ENCODE data around the gene DGCR6L.
"Not testable (repeated sequence)": the region's sequence is repeated elsewhere in the genome, so short reads cannot be mapped to it uniquely, and the experiment has no call there.

The DGCR6L gene

GRCh38 chr22:20274374-20274773 is 45.5 kb downstream of the DGCR6L start:
- not testable (repeated sequence) for DNase-seq

DNA sequence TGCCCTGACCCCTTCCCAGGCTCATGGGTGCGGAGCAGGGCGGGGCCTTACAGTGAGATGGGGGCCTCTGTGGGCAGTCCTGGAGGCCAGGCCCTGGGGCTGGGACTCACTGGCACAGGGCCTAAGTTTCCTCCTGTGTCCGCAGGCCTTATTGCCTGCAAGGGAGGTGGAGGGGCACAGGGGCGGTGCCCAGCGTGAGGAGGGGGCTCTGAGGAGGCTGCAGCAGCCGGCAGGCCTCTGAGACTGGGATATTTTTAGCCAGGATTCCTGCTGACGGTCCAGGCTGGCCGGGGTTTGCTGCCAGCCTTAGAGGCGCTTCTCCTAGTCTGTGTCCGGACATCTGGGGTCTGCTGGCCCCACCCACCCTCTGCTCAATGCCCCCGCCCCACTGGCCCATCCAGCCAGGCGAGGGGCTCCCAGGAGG is 46.1 kb downstream of the DGCR6L start:
- DNase-seq: no peak

DNA sequence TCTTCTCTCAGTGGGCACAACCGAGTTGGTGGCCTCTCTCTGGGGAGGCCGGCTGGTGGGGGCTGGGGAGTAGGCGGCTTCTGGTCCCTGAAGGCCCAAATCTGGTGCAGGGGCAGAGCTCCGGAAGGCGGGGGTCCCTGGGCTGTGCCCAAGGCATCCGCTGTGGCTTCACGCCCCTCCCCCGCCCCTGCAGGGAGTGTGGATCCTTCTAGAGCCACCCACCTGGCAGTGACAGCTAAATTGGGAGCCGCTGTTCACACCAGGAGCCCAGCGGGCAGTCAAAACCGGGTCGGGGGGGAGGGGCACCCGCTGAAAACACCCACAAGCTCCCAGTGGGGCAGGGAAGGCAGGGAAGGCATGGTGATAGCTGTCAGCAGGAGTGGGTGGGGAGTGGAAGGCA is 47.2 kb downstream of the DGCR6L start:
- no peak for DNase-seq

- DNase-seq: no peak
Measured at GRCh38 chr22:20272174-20272573, 47.7 kb downstream of the DGCR6L start.

GRCh38 chr22:20271114-20271994 is 48.5 kb downstream of the DGCR6L start:
- DNase-seq: no peak

DNA sequence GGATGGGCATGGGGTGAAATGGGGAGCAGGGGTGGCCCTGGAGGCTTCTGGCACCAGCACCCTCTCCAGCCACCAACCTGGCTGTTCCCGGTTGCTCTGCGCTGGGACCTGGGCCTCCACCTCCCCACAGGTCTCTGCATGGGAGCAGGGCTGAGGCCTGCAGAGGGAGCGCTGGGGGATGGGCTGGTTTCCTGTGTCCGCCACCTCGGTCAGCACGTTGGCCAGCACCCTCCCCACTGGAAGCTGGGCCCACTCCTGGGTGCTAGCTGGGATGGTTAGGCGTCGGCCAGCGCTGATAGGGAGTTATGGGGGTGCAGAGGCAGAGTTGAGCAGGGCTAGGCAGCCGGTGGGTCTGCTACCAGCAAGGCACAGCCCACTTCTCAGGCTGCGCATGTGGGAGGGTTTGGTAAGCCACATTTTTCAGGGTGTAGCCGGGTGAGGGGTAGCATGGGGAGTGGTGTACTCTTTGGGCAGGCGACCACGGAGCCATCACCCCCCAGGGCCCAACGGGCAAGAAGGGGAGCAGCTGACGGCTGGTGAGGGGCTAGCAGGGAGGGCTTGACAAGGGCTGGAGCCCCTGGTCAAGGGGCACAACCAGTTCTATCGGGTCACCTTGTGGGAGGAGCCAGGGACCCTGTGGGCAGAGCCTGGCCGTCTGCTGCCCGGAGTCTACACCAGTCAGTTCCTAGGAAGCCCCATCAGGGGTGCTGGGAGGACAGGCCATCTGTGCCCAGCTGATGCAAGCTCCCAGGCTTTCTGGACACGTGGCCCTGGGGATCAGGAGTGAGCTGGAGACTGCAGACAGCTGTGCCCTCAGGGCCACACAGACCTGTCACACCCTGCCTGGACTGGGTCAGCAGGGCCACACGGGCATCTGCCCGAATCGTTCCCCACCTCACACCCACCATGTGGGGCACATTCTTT is 49.4 kb downstream of the DGCR6L start:
- not testable (repeated sequence) for DNase-seq

- not testable (repeated sequence) for DNase-seq
Measured at GRCh38 chr22:20269673-20270072, 50.2 kb downstream of the DGCR6L start.

- DNase-seq: not testable (repeated sequence)
Measured at GRCh38 chr22:20269201-20269600, 50.7 kb downstream of the DGCR6L start.

GRCh38 chr22:20268279-20269012 is 51.4 kb downstream of the DGCR6L start, which contains the start of gene RTN4R:
RTN4R (minus strand) TSS chr22:20268318; CDS start chr22:20268092, 226 bp downstream.
- no peak for DNase-seq

DNA sequence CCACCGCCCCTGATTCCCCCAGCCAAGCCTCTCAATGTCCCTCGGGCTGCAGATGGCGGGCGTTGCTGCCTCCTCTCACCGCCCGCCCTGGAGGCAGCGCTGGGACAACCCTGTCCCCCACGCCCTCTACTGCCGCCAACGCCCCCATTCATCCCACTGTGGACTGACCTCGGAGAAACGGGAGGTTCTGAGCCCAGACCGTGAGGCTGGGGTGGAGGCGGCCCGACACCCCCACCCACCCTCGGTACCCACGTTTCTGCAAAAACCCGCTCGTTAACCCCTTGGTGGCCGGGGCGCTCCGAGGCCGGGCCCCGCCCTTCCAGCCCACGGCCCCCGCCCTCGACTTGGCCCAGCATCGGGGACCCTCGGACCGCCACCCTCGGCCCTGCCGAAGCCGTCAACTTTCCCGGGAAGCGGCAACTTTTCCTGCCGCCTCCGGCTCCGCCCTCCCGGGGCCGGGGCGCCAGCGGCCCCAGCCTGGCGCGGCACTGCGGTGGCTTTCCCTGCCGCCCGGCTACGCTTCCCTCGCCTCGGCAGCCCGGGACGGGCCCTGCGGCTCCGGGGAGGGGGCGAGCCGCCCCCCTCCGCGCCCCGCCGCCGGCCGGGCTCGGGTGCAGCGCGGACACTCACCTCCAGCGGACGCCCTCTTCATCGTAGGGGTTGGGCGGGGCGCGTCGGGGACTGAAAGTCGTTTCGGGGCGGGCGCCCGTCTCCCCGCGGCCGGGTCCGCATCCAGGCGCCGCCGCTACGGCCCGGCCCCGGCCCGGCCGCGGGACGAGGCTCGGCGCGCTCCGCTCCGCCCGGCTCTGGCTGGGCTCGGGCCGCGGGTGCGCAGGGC is 52.2 kb downstream of the DGCR6L start:
- no peak for DNase-seq

DNA sequence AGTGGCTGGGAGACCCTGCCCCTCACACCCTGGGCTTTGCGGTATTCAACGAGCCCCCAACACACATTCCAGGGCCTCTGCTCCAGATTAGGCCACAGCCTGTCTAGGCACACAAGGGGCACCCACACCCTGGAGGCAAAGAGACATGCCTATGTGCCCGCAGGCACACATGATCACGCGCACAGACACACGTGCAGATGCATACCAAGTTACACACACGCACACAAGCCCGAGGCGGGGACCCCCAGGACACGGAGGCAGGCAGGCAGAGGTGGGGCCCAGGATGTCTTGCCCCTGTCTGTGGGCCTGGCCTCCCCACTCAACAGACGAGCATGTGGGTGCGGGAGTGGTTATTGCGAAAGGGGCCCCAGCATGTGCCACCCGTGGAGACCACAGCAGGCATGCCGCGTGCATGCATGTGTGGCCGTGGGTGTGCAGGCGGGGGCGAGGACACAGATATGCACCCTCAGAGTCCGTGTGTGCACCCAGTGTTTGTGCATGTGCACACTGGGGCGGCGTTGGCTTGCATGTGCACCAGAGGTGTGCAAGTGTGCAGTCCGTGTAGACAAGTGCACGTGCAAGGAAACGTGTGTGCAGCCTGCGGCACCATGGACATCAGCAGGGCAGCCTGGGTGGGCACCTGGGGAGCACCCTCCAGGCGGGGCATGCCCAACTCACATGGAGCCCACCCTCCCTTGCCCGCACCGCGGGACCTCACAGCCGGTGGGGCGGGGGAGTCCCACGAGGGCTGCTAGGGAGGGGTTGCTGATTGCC is 53.0 kb downstream of the DGCR6L start:
- DNase-seq: not testable (repeated sequence)

- DNase-seq: not testable (repeated sequence)
Measured at GRCh38 chr22:20265772-20266666, 53.8 kb downstream of the DGCR6L start.

GRCh38 chr22:20264614-20265452 is 55.0 kb downstream of the DGCR6L start:
- no peak for DNase-seq
